GM19035 (cell line): ENCODE results near the gene XPOT.

Source experiments
- ATAC-seq: cut with Tn5 transposase; IDR thresholded peaks from one replicate; pipeline ENCODE4 v1.9.1; 2021; ENCODE audit not compliant: unreplicated experiment

Gene XPOT

DNA sequence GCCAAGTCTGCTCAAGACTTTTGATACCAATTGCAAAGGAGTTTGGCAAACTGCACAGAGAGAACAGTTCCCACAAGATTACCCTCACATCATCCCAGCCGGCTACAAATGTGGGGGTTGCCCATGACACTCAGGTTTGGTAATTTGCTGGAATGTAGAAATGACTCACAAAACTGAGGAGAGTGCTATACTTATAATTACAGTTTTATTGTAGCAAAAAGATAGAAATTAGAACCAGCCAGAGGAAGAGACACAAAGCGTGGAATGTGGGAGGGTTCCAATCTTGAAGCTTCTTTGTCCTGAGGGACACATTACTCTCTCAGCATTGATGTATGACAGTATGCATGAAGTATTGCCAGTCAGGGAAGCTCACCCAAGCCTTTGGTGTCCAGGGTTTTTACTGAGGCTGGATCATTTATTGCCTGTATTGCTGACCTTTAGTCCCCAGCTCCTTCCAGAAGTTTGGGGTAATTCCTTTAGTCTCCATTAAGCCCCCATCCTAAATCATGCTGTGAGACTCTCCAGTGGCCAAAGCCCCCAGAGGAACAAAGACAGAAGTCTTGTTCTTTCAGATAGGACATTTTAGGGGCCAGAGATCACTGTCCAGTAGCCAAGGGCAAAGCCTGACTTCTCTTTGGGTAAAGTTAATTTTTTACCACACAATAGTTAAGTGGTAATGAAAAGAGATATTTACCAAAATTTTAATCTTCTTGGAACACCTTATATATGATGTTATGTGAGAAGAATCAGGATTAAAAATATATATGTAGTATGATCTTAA lies 57.6 kb downstream of the XPOT start:
- ATAC-seq, result no peak

DNA sequence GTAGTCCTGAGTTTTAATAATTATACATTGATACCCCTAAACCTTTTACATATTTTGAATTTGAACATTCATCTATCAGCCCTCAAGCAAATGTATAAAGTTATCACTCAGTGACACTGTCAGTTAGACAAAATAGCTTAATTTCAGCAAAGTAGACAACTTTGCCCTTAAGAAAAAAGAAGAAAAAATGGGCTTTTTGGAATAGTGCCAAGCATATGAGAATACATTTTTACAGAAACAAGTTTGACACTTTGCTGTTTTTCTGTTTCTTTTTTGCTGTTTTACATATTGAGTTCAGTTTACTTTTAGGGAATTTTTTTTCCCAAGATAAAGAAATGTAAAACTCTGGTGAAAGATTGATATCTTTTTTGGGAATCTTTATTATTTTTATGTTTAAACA lies 62.0 kb downstream of the XPOT start:
- no peak for ATAC-seq

DNA sequence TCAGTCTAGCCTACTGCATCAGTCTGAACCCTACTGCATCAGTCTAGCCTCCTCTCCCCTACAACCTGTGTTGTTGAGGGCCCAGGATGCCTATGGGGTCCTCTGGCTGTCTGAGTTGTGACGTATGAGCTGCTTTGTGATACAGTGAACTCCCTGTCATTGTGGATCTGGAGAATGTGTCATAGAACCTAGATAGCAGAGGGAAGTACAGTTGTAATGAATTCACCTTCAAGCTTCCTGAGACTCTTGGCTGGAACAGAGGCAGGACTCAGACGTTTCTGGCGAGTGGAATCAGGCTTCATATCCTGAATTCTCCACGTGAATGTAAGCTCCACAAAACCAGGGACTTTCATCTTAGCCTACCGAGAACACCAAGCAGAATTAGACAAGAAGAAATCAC lies 64.8 kb downstream of the XPOT start:
- no peak for ATAC-seq

DNA sequence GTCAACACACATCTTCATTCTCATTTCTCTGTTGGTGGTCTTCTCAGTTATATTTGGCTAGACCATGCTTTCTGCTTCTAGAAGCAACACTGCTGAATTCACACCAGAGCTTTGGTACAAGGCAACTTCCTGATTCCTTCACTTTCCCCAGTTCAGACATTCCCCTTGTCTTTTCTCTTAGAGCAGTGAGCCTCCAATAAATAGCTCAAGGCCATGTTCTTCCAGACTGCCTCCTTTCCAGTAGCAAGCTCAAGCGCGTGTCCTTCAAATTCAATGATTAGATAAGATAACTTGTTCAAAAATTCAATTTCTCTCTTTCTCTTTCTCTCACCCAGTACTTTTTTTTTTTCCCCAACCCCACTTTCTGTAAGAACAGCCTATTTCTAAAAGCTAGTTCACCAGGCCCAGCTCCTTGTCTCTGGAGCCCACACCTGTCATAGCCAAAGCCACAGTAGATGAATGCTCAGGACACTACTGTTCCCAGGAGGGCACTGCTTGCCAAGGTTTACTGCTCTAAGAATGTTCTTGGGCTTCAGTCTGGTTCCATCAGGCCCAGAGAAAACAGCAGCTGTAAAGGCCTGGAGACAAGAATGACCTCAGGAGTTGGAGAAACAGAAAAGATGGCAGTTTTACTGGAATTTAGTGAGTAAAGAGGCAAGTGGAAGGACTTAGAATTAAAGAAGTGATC lies 65.4 kb downstream of the XPOT start:
- no peak for ATAC-seq

DNA sequence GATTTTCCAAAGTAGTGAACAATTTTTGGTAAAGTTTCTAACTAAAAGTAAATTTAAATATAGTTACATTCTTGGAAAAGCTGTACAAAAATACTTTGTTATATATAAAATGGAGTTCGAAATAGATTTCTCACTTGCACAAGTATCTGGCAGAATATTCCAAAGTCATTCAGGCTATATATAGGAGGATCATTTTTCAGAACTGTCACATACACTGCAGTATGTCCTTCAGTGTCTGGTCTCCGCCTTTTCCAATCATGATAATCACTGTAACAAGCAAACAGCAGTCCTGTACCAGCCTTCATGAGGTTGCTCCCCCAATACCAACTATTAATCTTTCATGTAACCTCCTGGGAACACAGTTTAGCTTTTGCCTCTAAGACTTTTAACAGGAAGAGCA lies 66.3 kb downstream of the XPOT start:
- ATAC-seq, result no peak

DNA sequence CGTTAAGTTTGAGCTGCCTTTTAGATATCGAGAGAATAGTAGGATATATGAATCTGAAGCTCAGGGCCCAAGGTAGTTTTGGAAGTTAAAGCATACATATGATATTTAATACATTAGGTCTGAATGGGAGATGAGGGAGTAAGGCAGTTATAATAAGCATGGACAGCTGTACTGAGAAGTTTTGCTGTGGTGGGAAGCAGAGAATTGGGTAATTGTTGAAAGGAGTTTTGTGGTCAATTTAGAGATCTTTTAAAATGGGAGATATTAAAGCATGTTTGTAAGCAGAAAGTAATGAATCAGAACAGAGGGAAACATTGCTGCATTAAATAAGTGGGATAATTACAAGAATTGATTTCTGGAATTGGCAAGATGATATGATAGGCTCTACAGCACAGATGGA lies 69.0 kb downstream of the XPOT start:
- no peak for ATAC-seq

DNA sequence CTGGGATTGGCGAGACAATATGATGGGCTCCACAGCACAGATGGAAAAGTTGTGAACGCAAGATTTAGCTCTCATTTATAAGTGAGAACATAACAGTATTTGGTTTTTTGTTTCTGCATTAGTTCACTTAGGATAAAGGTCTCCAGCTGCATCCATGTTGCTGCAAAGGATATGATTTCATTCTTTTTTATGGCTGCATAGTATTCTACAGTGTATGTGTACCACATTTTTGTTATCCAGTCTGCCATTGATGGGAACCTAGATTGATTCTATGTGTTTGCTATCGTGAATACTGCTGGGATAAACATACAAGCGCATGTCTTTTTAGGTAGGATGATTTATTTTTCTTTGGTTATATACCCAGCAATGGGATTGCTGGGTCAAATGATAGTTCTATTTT lies 71.3 kb downstream of the XPOT start:
- no peak for ATAC-seq

DNA sequence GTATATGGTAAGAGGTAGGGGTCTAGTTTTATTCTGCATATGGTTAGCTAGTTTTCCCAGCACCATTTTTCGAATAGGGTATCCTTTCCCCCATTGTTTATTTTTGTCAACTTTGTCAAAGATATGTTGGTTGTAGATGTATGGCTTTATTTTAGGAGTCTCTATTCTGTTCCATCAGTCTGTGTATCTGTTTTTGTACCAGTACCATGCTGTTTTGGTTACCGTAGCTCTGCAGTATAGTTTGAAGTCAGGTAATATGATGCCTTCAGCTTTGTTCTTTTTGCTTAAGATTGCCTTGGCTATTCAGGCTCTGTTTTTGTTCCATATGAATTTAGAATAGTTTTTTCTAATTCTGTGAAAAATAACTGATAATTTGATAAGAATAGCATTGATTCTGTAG lies 72.7 kb downstream of the XPOT start:
- no peak for ATAC-seq

DNA sequence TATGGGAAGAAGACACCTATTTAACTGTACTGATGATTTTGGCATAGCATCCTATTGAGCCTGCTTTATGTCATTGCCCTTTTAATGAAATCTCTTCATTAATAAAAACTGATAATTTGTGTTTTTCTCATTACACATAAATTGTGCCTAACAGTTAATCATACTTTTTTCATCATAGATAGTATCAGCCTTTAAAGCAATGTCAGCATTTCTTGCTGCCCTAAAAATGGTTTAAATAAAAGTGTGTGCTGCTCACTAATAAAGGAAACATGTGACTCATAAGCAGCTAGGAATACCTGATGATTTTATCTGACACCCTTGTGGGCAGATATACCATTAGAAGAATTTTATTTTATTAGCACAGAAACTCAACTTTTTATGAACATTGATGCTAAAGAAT lies 74.5 kb downstream of the XPOT start:
- no peak for ATAC-seq

DNA sequence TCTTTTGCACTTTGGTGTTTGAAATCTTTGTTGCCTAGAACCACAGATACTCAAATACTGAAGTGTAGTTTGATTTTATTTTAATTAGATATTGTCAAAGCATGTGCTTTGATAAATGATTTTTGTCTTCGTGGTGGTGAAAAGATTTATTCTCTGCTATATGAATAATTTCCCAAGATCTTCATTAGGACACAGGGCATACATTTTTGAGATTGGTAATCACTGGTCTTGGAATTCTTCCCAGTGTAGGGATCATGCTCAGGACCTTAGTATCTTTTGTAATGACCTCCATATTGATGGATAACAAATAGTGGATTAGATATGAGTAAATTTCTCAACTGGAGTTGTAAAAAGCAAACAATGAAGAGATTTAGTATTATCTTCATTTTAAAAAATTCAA lies 76.0 kb downstream of the XPOT start:
- no peak for ATAC-seq

DNA sequence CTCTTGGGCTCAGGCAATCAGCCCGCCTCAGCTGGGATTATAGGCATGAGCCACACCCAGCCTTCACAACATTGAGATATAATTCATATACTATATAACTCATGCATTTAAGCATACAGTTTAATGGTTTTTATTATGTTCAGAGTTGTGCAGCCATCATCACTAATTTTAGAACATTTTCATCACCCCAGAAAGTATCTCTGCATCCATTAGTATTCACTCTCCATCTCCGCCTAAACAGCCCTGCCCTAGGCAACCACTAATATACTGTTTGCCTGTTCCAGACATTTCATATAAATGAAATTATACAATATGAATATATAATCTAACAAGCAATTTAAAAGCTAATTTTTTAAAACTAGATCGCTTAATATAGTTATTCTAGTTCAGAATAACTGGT lies 82.5 kb downstream of the XPOT start:
- ATAC-seq, result no peak

DNA sequence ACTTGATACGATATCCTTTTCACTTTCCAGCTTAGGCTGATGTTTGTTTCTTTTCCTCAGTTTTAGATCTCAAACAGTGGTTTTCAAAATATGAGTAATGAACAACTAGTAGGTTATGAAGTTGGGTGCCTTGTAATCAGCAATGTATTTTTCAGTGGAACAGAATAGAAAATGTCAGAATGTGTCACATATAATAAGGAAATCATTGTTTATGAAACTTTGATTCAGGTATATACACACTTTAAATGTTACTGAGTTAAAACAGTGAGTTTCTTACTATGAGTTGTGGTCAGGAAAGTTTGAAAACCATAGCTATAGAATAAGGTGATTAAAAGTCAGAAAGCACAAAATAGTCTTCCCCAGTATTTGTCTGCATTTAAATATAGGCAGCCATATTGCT lies 87.5 kb downstream of the XPOT start:
- no peak for ATAC-seq

DNA sequence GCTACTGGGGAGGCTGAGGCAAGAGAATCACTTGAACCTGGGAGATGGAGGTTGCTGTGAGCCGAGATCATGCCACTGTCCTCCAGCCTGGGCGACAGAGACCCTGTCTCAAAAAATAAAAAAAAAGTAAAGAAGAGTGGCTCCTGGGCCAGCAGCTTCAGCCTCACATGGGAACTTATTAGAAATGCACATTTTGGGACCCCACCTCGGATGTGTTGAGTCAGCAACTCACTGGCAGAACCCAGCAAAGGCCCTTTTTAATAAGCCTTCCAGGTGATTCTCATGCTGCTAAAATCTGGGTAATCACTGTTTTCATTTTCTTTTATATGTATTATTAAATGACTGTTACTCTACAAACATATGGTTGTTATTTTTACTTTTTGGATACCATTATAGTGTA lies 89.3 kb downstream of the XPOT start:
- no peak for ATAC-seq

DNA sequence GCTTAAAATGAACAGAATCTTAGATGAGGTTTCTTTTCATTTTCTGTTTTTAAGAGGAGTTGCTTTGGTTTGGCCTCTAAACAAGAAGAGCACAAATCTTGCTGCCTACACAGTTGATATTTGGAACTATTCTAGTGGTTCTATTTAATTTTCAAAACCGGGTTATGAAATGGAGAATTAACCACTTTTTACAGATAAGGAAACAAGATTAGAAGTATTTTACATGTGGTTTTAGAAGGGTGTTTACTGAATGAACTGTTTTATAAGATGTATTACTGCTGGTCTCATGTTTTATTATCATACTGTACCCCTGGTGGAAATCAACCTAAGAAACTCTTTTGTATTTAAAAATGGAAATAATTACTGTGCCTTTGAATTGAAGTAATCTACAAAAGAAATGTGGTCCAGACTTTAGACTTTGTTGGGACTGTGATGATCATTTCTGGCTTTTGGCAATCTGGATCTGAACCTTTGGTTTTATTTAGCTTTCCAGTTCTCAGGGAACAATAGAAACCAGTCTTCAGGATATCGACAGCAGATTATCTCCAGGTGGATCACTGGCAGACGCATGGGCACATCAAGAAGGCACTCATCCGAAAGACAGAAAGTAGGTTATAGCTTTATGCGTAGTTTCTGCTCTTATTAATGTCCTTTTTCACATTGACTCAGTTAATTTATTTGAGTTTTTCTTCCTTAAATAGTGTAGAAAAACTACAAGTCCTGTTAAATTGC lies 91.0 kb downstream of the XPOT start:
- ATAC-seq, result no peak

DNA sequence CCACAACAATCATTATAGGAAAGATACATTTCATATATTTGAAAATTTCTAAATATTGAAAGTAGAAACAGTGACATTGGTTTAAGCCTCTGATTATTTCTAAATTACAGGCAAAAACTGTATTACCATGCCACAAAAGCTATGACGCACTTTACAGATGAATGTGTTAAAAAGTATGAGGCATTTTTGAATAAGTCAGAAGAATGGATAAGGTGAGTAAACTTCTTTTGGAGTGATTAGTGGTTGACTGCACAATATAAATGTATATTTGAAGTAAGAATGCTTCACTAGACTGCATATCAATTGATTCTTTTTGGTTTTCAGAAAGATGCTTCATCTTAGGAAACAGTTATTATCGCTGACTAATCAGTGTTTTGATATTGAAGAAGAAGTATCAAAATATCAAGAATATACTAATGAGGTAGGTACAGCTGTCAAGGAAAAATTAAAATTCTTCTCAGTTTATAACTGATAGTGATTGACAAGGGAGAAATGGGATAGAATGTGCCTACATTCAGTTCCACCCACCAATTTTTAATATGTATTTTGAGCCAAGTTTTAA lies 92.7 kb downstream of the XPOT start:
- no peak for ATAC-seq

DNA sequence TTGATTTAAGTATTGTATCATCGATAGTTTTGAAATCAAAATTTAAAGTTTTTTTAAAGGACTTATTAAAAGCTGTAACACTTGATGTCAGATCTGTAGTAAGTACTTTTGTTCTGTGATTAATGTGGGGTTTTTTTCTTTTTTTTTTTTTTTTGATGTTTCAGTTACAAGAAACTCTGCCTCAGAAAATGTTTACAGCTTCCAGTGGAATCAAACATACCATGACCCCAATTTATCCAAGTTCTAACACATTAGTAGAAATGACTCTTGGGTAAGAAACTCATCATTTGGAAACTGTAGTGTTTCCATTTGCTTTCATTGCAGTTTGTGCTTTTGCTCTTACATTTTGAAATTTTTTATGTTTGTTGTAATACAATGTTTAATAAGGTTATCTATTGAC lies 93.3 kb downstream of the XPOT start:
- ATAC-seq, result no peak

DNA sequence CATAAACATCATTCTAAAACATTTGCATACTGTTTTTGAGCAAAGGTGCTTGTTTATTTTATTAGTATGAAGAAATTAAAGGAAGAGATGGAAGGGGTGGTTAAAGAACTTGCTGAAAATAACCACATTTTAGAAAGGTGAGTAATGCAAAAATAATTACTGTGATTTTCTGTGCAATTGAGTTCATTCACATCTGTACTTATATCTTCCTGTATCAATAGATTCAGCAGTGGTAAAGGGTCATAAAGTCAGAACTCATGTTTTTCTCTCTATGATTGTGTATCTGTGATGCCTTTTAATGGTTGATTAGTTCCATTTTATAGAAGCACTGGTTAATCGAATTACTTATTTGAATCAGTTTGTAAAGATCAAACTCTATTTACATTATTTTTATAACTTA lies 93.7 kb downstream of the XPOT start:
- ATAC-seq, result no peak

DNA sequence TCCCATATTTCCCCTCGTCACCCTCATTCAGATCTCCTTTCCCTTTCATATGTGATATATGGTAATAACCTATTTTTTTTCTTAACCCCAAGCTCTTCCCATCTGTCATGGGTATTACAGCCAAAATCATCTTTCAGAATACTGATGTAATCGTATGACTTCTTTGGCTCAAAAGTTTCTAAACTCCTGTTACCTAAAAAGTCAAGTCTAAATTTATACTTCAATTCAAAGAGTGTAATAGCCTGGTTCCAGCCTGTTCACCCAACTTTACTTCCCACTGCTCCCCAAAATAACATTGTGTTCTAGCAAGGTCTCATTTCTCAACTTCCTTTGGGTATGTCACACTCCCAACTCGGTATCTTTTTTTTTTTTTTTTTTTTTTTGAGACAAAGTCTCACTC lies 96.2 kb downstream of the XPOT start:
- no peak for ATAC-seq
